ENCODE data around the gene ALG12.

The ALG12 gene

GRCh38 chr22:49955581-49956417 lies 37.6 kb upstream of the ALG12 start:
- H2AFZ ChIP-seq (ENCODE audit: low read depth, low read length, severe bottlenecking): no peak overlapping the region
- no peak for TF ChIP-seq EZH2phosphoT487 (conservative IDR thresholded peaks at IDR 0.05; ENCODE audit: low read length)
- no peak for TF ChIP-seq CTCF (IDR thresholded peaks at IDR 0.05; ENCODE audit: insufficient read depth, low read length, poor library complexity, severe bottlenecking)
- no peaks in the 10 kb centered on the region for H3K36me3 ChIP-seq (ENCODE audit: low read length)
- H3K9me2 ChIP-seq (replicated peaks; ENCODE audit: insufficient read depth, low read length): no peaks in the 10 kb centered on the region
- no peaks in the 10 kb centered on the region for H4K20me1 ChIP-seq (ENCODE audit: low read depth, low read length)
- H3K27ac ChIP-seq (ENCODE audit: low read depth, low read length): no peak overlapping the region
- no peaks in the 10 kb centered on the region for H3F3A ChIP-seq (ENCODE audit: insufficient read depth)
- H3K9me3 ChIP-seq (ENCODE audit: insufficient read depth, low read length): no peaks in the 10 kb centered on the region
- no peak overlapping the region for H3K9ac ChIP-seq (ENCODE audit: low read length)
- no peak overlapping the region for H3K4me2 ChIP-seq (ENCODE audit: low read depth, low read length, poor library complexity, severe bottlenecking)
- H3K27me3 ChIP-seq (ENCODE audit: low read length): no peaks in the 10 kb centered on the region
- no peak overlapping the region for H3K4me3 ChIP-seq (ENCODE audit: insufficient read depth, low read length, poor library complexity, severe bottlenecking)
- no peaks in the 10 kb centered on the region for H3K79me2 ChIP-seq (ENCODE audit: insufficient read depth, low read length)

GRCh38 chr22:49954991-49955580 lies 36.8 kb upstream of the ALG12 start:
- Histone ChIP-seq H3K4me3 (ENCODE audit: insufficient read depth, low read length, poor library complexity, severe bottlenecking) (no peak overlapping the region), H3K79me2 (ENCODE audit: insufficient read depth, low read length) (no peaks in the 10 kb centered on the region), H3K9ac (ENCODE audit: low read length) (no peak overlapping the region), H3K4me2 (ENCODE audit: low read depth, low read length, poor library complexity, severe bottlenecking) (no peak overlapping the region), H3F3A (ENCODE audit: insufficient read depth) (no peaks in the 10 kb centered on the region), H3K27ac (ENCODE audit: low read depth, low read length) (no peak overlapping the region), H3K36me3 (ENCODE audit: low read length) (no peaks in the 10 kb centered on the region), H3K27me3 (ENCODE audit: low read length) (no peaks in the 10 kb centered on the region), H3K9me2 (replicated peaks; ENCODE audit: insufficient read depth, low read length) (no peaks in the 10 kb centered on the region), H2AFZ (ENCODE audit: low read depth, low read length, severe bottlenecking) (no peak overlapping the region), H4K20me1 (ENCODE audit: low read depth, low read length) (no peaks in the 10 kb centered on the region), H3K9me3 (ENCODE audit: insufficient read depth, low read length) (no peaks in the 10 kb centered on the region)
- TF ChIP-seq CTCF (IDR thresholded peaks at IDR 0.05; ENCODE audit: insufficient read depth, low read length, poor library complexity, severe bottlenecking): no peak
- no peak for TF ChIP-seq EZH2phosphoT487 (conservative IDR thresholded peaks at IDR 0.05; ENCODE audit: low read length)

GRCh38 chr22:49954354-49954753 lies 36.1 kb upstream of the ALG12 start:
- H3F3A ChIP-seq (ENCODE audit: insufficient read depth): no peaks in the 10 kb centered on the region
- H3K27ac ChIP-seq (ENCODE audit: low read depth, low read length): no peak overlapping the region

More at GRCh38 chr22:49954354-49954753, 36.1 kb upstream of the ALG12 start:
- no peak overlapping the region for H3K4me3 ChIP-seq (ENCODE audit: insufficient read depth, low read length, poor library complexity, severe bottlenecking)
- H3K9me2 ChIP-seq (replicated peaks; ENCODE audit: insufficient read depth, low read length): no peaks in the 10 kb centered on the region
- no peaks in the 10 kb centered on the region for H3K9me3 ChIP-seq (ENCODE audit: insufficient read depth, low read length)
- H3K27me3 ChIP-seq (ENCODE audit: low read length): no peaks in the 10 kb centered on the region
- H4K20me1 ChIP-seq (ENCODE audit: low read depth, low read length): no peaks in the 10 kb centered on the region
- no peaks in the 10 kb centered on the region for H3K79me2 ChIP-seq (ENCODE audit: insufficient read depth, low read length)
- no peak for TF ChIP-seq CTCF (IDR thresholded peaks at IDR 0.05; ENCODE audit: insufficient read depth, low read length, poor library complexity, severe bottlenecking)
- no peak for TF ChIP-seq EZH2phosphoT487 (conservative IDR thresholded peaks at IDR 0.05; ENCODE audit: low read length)
- no peak overlapping the region for H3K4me2 ChIP-seq (ENCODE audit: low read depth, low read length, poor library complexity, severe bottlenecking)
- H3K9ac ChIP-seq (ENCODE audit: low read length): no peak overlapping the region
- no peaks in the 10 kb centered on the region for H3K36me3 ChIP-seq (ENCODE audit: low read length)
- H2AFZ ChIP-seq (ENCODE audit: low read depth, low read length, severe bottlenecking): no peak overlapping the region

Data from SU-DHL-6 (cell line).